ENCODE measurements around the gene MAN1C1. TPM values are rescaled to one million over a fixed set of nuclear protein-coding genes. Genes with fewer than 3 reads are reported as not detected.

The MAN1C1 gene
- total RNA-seq, 1 experiment from 2014 or later = 1.2 TPM

DNA sequence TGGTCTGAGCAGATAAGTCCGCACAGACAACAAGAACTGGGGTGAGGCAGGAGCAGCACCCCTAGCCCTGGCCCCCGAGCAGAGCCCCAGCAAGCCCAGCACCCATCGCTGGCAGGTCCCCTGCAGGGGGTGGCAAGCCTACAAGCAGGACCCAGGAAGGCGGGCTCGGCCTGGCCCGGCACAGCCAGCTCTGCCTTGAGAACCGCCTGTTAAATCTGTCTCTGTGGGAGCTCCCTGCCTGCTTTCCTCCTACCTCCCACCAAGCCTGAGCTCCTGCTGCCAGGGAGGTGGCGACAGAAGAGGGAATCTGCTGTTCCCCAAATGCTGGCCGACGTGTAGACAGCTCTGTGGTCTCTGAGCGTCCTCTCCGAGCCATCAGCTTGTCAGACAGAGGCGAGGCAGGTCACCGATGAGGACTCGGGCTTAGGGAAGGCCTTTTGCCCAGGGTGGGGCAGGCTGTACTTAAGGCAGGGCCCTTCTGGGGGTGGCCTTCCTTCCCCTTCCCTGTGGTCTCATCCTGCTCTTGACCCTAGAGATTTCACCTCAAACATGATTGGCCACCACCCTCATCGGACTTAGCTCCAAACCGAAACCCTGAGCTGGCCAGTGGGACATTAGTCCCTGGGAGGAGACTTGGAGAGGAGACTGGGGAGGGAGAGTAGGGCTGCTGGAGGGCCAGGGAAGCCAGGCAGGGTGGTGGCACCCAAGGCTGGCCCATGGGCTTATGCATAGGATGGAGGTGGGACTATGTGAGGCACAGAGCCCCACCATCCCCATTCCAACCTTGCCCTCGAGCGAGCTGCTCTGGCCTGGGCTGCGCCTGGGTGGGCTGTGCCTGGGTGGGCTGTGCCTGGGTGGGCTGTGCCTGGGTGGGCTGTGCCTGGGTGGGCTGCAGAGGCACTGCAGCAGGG, 191.1 kb downstream of the MAN1C1 start (continued):
- no peak for TF ChIP-seq CEBPB (IDR thresholded peaks at IDR 0.05; ENCODE audit: low read depth)
- no peak for TF ChIP-seq YY1 (IDR thresholded peaks at IDR 0.05; ENCODE audit: extremely low read depth, insufficient replicate concordance, low read depth, low read length)
- TF ChIP-seq SRF (IDR thresholded peaks at IDR 0.05; ENCODE audit: low read depth) = no peak

DNA sequence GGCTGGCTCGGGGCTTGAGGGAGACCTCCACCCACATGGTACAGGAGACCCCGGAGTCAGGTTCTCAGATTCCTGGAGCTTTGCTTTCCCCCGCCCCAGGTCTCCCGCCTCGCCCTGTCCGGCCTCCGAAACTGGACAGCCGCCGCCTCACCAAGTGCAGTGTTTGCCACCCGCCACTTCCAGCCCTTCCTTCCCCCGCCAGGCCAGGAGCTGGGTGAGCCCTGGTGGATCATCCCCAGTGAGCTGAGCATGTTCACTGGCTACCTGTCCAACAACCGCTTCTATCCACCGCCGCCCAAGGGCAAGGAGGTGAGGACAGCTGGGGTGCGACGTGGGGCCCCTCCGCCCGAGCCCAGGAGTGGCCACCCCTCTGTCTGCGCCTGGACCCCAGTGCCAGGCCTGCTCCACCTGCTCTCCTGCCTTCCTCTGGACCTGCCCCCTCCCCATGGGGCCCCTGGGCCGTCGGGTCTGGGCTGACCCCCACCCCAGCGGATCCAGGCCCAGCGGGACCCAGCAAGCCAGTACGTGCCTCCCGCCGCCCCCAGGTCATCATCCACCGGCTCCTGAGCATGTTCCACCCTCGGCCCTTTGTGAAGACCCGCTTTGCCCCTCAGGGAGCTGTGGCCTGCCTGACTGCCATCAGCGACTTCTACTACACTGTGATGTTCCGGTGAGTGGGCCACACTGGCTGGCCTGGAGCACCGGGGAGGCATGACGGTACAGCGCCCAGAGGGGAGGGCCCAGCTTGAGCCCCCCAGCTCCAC, 192.1 kb downstream of the MAN1C1 start:
- RAD21 ChIA-PET (ENCODE audit: low non-redundant PET in 1 of 2, low total read pairs in 2 of 2, uncharacterized antibody in 2 of 2, unreplicated experiment in 2 of 2) = no interaction called here
- POLR2A ChIA-PET = no interaction called here
- no TSS peak for BruUV-seq (replicated peaks)
- TF ChIP-seq, protein P1, sequence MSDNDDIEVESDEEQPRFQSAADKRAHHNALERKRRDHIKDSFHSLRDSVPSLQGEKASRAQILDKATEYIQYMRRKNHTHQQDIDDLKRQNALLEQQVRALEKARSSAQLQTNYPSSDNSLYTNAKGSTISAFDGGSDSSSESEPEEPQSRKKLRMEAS (IDR thresholded peaks at IDR 0.05) = no peak
- TF ChIP-seq ZNF274 (IDR thresholded peaks at IDR 0.05; ENCODE audit: low read depth, low read length) (no peak), SRF (IDR thresholded peaks at IDR 0.05; ENCODE audit: low read depth) (no peak), YY1 (IDR thresholded peaks at IDR 0.05; ENCODE audit: extremely low read depth, insufficient replicate concordance, low read depth, low read length) (no peak), ZFX (IDR thresholded peaks at IDR 0.05) (no peak), SP1 (IDR thresholded peaks at IDR 0.05; ENCODE audit: low read depth) (no peak), CBX3 (IDR thresholded peaks at IDR 0.05; ENCODE audit: low read depth) (no peak), SIN3A (IDR thresholded peaks at IDR 0.05; ENCODE audit: low read depth) (no peak), EZH2phosphoT487 (IDR thresholded peaks at IDR 0.05; ENCODE audit: borderline replicate concordance) (no peak), POLR2A (IDR thresholded peaks at IDR 0.05; ENCODE audit: borderline replicate concordance, extremely low read depth, insufficient read depth, insufficient read length) (no peak)
- TF ChIP-seq, protein P2, sequence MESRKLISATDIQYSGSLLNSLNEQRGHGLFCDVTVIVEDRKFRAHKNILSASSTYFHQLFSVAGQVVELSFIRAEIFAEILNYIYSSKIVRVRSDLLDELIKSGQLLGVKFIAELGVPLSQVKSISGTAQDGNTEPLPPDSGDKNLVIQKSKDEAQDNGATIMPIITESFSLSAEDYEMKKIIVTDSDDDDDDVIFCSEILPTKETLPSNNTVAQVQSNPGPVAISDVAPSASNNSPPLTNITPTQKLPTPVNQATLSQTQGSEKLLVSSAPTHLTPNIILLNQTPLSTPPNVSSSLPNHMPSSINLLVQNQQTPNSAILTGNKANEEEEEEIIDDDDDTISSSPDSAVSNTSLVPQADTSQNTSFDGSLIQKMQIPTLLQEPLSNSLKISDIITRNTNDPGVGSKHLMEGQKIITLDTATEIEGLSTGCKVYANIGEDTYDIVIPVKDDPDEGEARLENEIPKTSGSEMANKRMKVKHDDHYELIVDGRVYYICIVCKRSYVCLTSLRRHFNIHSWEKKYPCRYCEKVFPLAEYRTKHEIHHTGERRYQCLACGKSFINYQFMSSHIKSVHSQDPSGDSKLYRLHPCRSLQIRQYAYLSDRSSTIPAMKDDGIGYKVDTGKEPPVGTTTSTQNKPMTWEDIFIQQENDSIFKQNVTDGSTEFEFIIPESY (IDR thresholded peaks at IDR 0.05; ENCODE audit: extremely low read depth, insufficient replicate concordance, low read length) = no peak
- TF ChIP-seq, protein P3, sequence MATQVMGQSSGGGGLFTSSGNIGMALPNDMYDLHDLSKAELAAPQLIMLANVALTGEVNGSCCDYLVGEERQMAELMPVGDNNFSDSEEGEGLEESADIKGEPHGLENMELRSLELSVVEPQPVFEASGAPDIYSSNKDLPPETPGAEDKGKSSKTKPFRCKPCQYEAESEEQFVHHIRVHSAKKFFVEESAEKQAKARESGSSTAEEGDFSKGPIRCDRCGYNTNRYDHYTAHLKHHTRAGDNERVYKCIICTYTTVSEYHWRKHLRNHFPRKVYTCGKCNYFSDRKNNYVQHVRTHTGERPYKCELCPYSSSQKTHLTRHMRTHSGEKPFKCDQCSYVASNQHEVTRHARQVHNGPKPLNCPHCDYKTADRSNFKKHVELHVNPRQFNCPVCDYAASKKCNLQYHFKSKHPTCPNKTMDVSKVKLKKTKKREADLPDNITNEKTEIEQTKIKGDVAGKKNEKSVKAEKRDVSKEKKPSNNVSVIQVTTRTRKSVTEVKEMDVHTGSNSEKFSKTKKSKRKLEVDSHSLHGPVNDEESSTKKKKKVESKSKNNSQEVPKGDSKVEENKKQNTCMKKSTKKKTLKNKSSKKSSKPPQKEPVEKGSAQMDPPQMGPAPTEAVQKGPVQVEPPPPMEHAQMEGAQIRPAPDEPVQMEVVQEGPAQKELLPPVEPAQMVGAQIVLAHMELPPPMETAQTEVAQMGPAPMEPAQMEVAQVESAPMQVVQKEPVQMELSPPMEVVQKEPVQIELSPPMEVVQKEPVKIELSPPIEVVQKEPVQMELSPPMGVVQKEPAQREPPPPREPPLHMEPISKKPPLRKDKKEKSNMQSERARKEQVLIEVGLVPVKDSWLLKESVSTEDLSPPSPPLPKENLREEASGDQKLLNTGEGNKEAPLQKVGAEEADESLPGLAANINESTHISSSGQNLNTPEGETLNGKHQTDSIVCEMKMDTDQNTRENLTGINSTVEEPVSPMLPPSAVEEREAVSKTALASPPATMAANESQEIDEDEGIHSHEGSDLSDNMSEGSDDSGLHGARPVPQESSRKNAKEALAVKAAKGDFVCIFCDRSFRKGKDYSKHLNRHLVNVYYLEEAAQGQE (IDR thresholded peaks at IDR 0.05; ENCODE audit: low read depth) = no peak
- TF ChIP-seq, protein P4, sequence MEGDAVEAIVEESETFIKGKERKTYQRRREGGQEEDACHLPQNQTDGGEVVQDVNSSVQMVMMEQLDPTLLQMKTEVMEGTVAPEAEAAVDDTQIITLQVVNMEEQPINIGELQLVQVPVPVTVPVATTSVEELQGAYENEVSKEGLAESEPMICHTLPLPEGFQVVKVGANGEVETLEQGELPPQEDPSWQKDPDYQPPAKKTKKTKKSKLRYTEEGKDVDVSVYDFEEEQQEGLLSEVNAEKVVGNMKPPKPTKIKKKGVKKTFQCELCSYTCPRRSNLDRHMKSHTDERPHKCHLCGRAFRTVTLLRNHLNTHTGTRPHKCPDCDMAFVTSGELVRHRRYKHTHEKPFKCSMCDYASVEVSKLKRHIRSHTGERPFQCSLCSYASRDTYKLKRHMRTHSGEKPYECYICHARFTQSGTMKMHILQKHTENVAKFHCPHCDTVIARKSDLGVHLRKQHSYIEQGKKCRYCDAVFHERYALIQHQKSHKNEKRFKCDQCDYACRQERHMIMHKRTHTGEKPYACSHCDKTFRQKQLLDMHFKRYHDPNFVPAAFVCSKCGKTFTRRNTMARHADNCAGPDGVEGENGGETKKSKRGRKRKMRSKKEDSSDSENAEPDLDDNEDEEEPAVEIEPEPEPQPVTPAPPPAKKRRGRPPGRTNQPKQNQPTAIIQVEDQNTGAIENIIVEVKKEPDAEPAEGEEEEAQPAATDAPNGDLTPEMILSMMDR (IDR thresholded peaks at IDR 0.05 in 2 of 3, conservative IDR thresholded peaks at IDR 0.05 in 1 of 3; ENCODE audit: borderline replicate concordance in 1 of 3, insufficient read depth in 1 of 3, low read depth in 2 of 3, low read length in 2 of 3) = no peak

More for the DNA sequence above, 192.1 kb downstream of the MAN1C1 start:
- Histone ChIP-seq H3K9ac (ENCODE audit: low read length) (no peak overlapping the region), H2AFZ (ENCODE audit: low read depth, low read length, poor library complexity, severe bottlenecking) (no peak overlapping the region), H3K36me3 (ENCODE audit: control insufficient read depth in 1 of 2, insufficient read depth in 2 of 2, low read length in 2 of 2) (no peaks in the 10 kb centered on the region; a peak in 1 of 4 replicates), H3K79me2 (ENCODE audit: insufficient read depth, low read length) (no peaks in the 10 kb centered on the region), H3K4me1 (ENCODE audit: control insufficient read depth in 1 of 2, insufficient read depth in 2 of 2, low read length in 2 of 2) (peaks cover 0 to 4% of the 10 kb centered on the region in 2 experiments; a peak in 1 of 4 replicates), H3K27me3 (ENCODE audit: insufficient read depth, low read length) (no peaks in the 10 kb centered on the region), H4K20me1 (ENCODE audit: insufficient read depth) (no peaks in the 10 kb centered on the region), H3K9me3 (ENCODE audit: control insufficient read depth in 1 of 2, insufficient read depth in 1 of 2, low read depth in 1 of 2, low read length in 2 of 2) (no peaks in the 10 kb centered on the region), H3K4me2 (ENCODE audit: low read length) (no peak overlapping the region), H3K9me2 (ENCODE audit: insufficient read depth) (no peaks in the 10 kb centered on the region), H3K4me3 (replicated peaks in 1 of 2; ENCODE audit: low read depth in 1 of 2, low read length in 2 of 2) (no peak overlapping the region), H3K27ac (ENCODE audit: low read depth, low read length) (no peak overlapping the region)
- DNase-seq (ENCODE audit: low read depth, low spot score) (no peak), ATAC-seq (no peak)
- intact Hi-C loops (cut with micrococcal nuclease) = no loop called here
- CTCF ChIA-PET = interaction anchor here (0.8 to 1.4 kb wide), 3 partner anchors 9 to 11 kb away, joined by 3 to 6 read pairs (median 4); no protein-coding TSS in a partner anchor

Data from HCT116 (cell line).